Psoas muscle (tissue), 8 donors: Measurements from ENCODE around the gene DTNA. TPM values are rescaled to one million over a fixed set of nuclear protein-coding genes. Genes with fewer than 3 reads are reported as not detected.

Experiments used
- ATAC-seq, 4 donors: fragments of 200-7000 bp; cut with Tn5 transposase; one replicate each; pipeline ENCODE4 v1.9.1; 2020; ENCODE audit warnings: moderate library complexity in 3 of 4, mild to moderate bottlenecking in 2 of 4
- DNase-seq, 2 donors: peaks; one replicate each; pipeline ENCODE4 v3.0.0-alpha.2; 2020
- H3K27ac ChIP-seq: fragments of 200-600 bp; one replicate; pipeline ENCODE4 v1.8.0; 2022
- H3K27me3 ChIP-seq, 3 donors: fragments of 200-600 bp in 1 of 3; one replicate each; pipeline versions ENCODE4 v1.6.1 to v1.8.0; 2013 to 2022; ENCODE audit warnings: low read length in 2 of 3, mild to moderate bottlenecking in 2 of 3, moderate library complexity in 1 of 3; ENCODE audit not compliant: insufficient read depth in 3 of 3
- H3K36me3 ChIP-seq, 2 donors: fragments of 200-600 bp in 1 of 2; one replicate each; pipeline versions ENCODE4 v1.6.1 to v1.8.0; 2013 to 2022; ENCODE audit warnings: low read depth in 1 of 2, mild to moderate bottlenecking in 1 of 2, moderate library complexity in 1 of 2; ENCODE audit not compliant: insufficient read depth in 1 of 2
- H3K4me1 ChIP-seq: fragments of 200-600 bp; one replicate; pipeline ENCODE4 v1.8.0; 2022
- H3K4me3 ChIP-seq: fragments of 200-600 bp; one replicate; pipeline ENCODE4 v1.8.0; 2022; ENCODE audit warnings: mild to moderate bottlenecking
- H3K9me3 ChIP-seq: fragments of 200-600 bp; one replicate; pipeline ENCODE4 v1.8.0; 2022
- CTCF ChIP-seq: fragments of 200-600 bp; IDR thresholded peaks from one replicate; pipeline ENCODE4 v1.8.0; 2022; ENCODE audit warnings: antibody characterized with exemption
- WGBS, 3 donors: extraction: QIAGEN DNeasy Blood & Tissue Kit; methylation state at CpG; one replicate each; pipeline versions ENCODE4 v1.1.6 to v1.1.7; 2013; 5-methylcytosine and 5-hydroxymethylcytosine counted together
- intact Hi-C, 2 donors: fragments of 100-400 bp; cut with DNase I; formaldehyde crosslinking; loops; one replicate each; pipeline versions ENCODE4 v1.11.0 to v1.14.2; 2022
- polyA plus RNA-seq, 3 donors: library from polyadenylated mRNA; stranded (reverse); fragments of 200-250 nt; gene quantifications; one replicate each; pipeline ENCODE4 v1.2.3, GENCODE V29; 2013
- total RNA-seq, 4 donors: library from RNA; stranded (reverse); fragmentation: NEBNext Ultra II Directional in 2 of 4; extraction: Animal tissue kit (Norgen Biotek cat#: 25700) in 2 of 4; gene quantifications; one replicate each; pipeline versions ENCODE4 v1.2.1 to v1.2.4, GENCODE V29; 2021 to 2023
- donor health status: healthy with polysubstance abuse.
- donor health status: DM: no; HTN: no; CAD: no; lungs with moderate emphysema.
- donor health status: Bipolar disorder and iron deficiency.
- donor health status: healthy.
- donor health status: DM: yes; HTN: yes; CAD: no.
- donor health status: DM: no; HTN: no; CAD: no.
- donor health status: DM: no; HTN: no; CAD: no.
- donor health status: DM: yes; HTN: yes; CAD: no.

DTNA gene
- total and polyA plus RNA-seq, 7 donors = 12.6 to 103 (median 82.0) TPM

- DNase-seq (no peak), ATAC-seq (no peak)
- no peaks in the 10 kb centered on the region for H3K27me3 ChIP-seq
- H3K9me3 ChIP-seq = no peaks in the 10 kb centered on the region
- TF ChIP-seq CTCF = no peak
- H3K27ac ChIP-seq = peak overlapping the region; percentile 80
- intact Hi-C loops = no loop called here
- no peaks in the 10 kb centered on the region for H3K36me3 ChIP-seq
- 88 to 95% (median 90%) methylated on average over 3 of the region's 3 CpGs for WGBS, 3 donors
- peaks cover 41% of the 10 kb centered on the region for H3K4me1 ChIP-seq
- no peak overlapping the region for H3K4me3 ChIP-seq
Measured at GRCh38 chr18:34835466-34835865, 125.4 kb downstream of the DTNA start.

GRCh38 chr18:34837769-34838272, 127.7 kb downstream of the DTNA start:
- ATAC-seq = peak; percentile 72 to 87 (median 78)
- Histone ChIP-seq H3K9me3 (no peaks in the 10 kb centered on the region), H3K27ac (peak overlapping the region; percentile 84), H3K27me3 (no peaks in the 10 kb centered on the region), H3K4me3 (peak overlapping the region; percentile 53), H3K4me1 (peaks cover 54% of the 10 kb centered on the region), H3K36me3 (no peaks in the 10 kb centered on the region)
- intact Hi-C loops = no loop called here
- DNase-seq = peak in 1 of 2 donors; percentile 54
- 11 to 21% (median 13%) methylated on average over 3 of the region's 3 CpGs for WGBS, 3 donors
- no peak for TF ChIP-seq CTCF

GRCh38 chr18:34838669-34839068, 128.6 kb downstream of the DTNA start:
- Histone ChIP-seq H3K9me3 (no peaks in the 10 kb centered on the region), H3K27ac (peak overlapping the region; percentile 84), H3K36me3 (no peaks in the 10 kb centered on the region), H3K4me1 (peaks cover 54% of the 10 kb centered on the region), H3K4me3 (peak overlapping the region; percentile 53), H3K27me3 (no peaks in the 10 kb centered on the region)
- TF ChIP-seq CTCF = no peak
- 39 to 60% (median 48%) methylated on average over 5 of the region's 5 CpGs for WGBS, 3 donors
- intact Hi-C loops = no loop called here
- ATAC-seq (peak; percentile 72 to 79 (median 76)), DNase-seq (no peak)

GRCh38 chr18:34840256-34840826, 130.2 kb downstream of the DTNA start:
- intact Hi-C loops = no loop called here
- H3K27me3 ChIP-seq = no peaks in the 10 kb centered on the region
- peaks cover 45% of the 10 kb centered on the region for H3K4me1 ChIP-seq
- 64 to 86% (median 71%) methylated on average over 2 of the region's 2 CpGs for WGBS, 3 donors
- no peaks in the 10 kb centered on the region for H3K9me3 ChIP-seq
- no peak overlapping the region for H3K4me3 ChIP-seq
- TF ChIP-seq CTCF = peak; percentile 5
- no peak for DNase-seq
- no peaks in the 10 kb centered on the region for H3K36me3 ChIP-seq
- ATAC-seq = peak in 3 of 4 donors; percentile 18 to 42 (median 29)
- no peak overlapping the region for H3K27ac ChIP-seq

- no peak for ATAC-seq
Measured at GRCh38 chr18:34841891-34842290, 131.8 kb downstream of the DTNA start.

More at GRCh38 chr18:34841891-34842290, 131.8 kb downstream of the DTNA start:
- no peak for TF ChIP-seq CTCF
- Histone ChIP-seq H3K27ac (no peak overlapping the region), H3K4me1 (peaks cover 43% of the 10 kb centered on the region), H3K9me3 (no peaks in the 10 kb centered on the region), H3K27me3 (no peaks in the 10 kb centered on the region), H3K36me3 (no peaks in the 10 kb centered on the region), H3K4me3 (no peak overlapping the region)
- intact Hi-C loops = no loop called here
- DNase-seq = no peak
